IMR-90 (cell line): ENCODE measurements around the gene CSNK2B. TPM values are rescaled to one million over a fixed set of nuclear protein-coding genes. Genes with fewer than 3 reads are reported as not detected.

Source experiments
- ATAC-seq: fragments of 200-7000 bp; cut with Tn5 transposase; 2 replicates; pipeline ENCODE4 v1.9.1; 2020; ENCODE audit warnings: low read depth, mild to moderate bottlenecking, moderate library complexity
- BruUV-seq: library from RNA; stranded (reverse); fragments of 400-500 nt; replicated peaks from 2 replicates; lab custom pipeline; 2021; lab: Mats Ljungman, UMichigan
- CTCF ChIA-PET: fragments of 300-600 bp; formaldehyde crosslinking; extraction: SDS; loops from one replicate; lab custom pipeline; 2021; ENCODE audit warnings: antibody characterized with exemption; lab: Yijun Ruan, JAX
- POLR2A ChIA-PET: fragments of 300-600 bp; sonication (Branson Sonifier 250); formaldehyde crosslinking; loops from one replicate; lab custom pipeline; 2022; ENCODE audit warnings: antibody characterized with exemption; ENCODE audit not compliant: unreplicated experiment; lab: Charles Lee
- DNase-seq: peaks from one replicate; pipeline ENCODE4 v3.0.0; 2013
- H2AFZ ChIP-seq: replicated peaks from 2 replicates; pipeline ENCODE3; 2013; ENCODE audit warnings: low read length, mild to moderate bottlenecking; ENCODE audit not compliant: poor library complexity
- H2AK5ac ChIP-seq: 2 replicates; pipeline ENCODE4 v1.6.1; 2013; ENCODE audit warnings: low read depth, low read length, inconsistent platforms
- H2AK9ac ChIP-seq: replicated peaks from 2 replicates; pipeline ENCODE3; 2013; ENCODE audit warnings: mild to moderate bottlenecking, low read depth, low read length, moderate library complexity; ENCODE audit not compliant: poor library complexity
- H2BK120ac ChIP-seq: 2 replicates; pipeline ENCODE4 v1.6.1; 2013; ENCODE audit warnings: low read depth, low read length, inconsistent platforms
- H2BK15ac ChIP-seq: 3 replicates; pipeline ENCODE4 v1.6.1; 2013; ENCODE audit warnings: low read depth, low read length, inconsistent platforms
- H2BK20ac ChIP-seq: 2 replicates; pipeline ENCODE4 v1.6.1; 2013; ENCODE audit warnings: low read depth, mild to moderate bottlenecking, inconsistent platforms, low read length, moderate library complexity
- H2BK5ac ChIP-seq: 2 replicates; pipeline ENCODE4 v1.6.1; 2013; ENCODE audit warnings: mild to moderate bottlenecking, low read depth, low read length, inconsistent platforms; ENCODE audit not compliant: poor library complexity, severe bottlenecking
- H3K14ac ChIP-seq: replicated peaks from 2 replicates; pipeline ENCODE4 v1.6.1; 2013; ENCODE audit warnings: low read depth, low read length, inconsistent platforms
- H3K18ac ChIP-seq: 2 replicates; pipeline ENCODE4 v1.6.1; 2013; ENCODE audit warnings: low read depth, low read length, control low read depth
- H3K23ac ChIP-seq: 2 replicates; pipeline ENCODE4 v1.6.1; 2013; ENCODE audit warnings: low read depth, low read length, inconsistent platforms
- H3K27ac ChIP-seq: 2 replicates; pipeline ENCODE4 v1.5.1; 2013; ENCODE audit warnings: mild to moderate bottlenecking, control low read depth, low read length; ENCODE audit not compliant: insufficient read depth
- H3K27me3 ChIP-seq: 2 replicates; pipeline ENCODE4 v1.6.1; 2013; ENCODE audit warnings: low read length; ENCODE audit not compliant: control insufficient read depth, insufficient read depth
- H3K36me3 ChIP-seq: 2 replicates; pipeline ENCODE4 v1.6.1; 2013; ENCODE audit warnings: low read length, mixed read lengths; ENCODE audit not compliant: control insufficient read depth, insufficient read depth
- H3K4ac ChIP-seq: 2 replicates; pipeline ENCODE4 v1.6.1; 2013; ENCODE audit warnings: low read depth, low read length, inconsistent platforms
- H3K4me1 ChIP-seq: 2 replicates; pipeline ENCODE4 v1.6.1; 2013; ENCODE audit warnings: low read length, mixed read lengths; ENCODE audit not compliant: control insufficient read depth, insufficient read depth
- H3K4me2 ChIP-seq: 2 replicates; pipeline ENCODE4 v1.6.1; 2013; ENCODE audit warnings: low read depth, mild to moderate bottlenecking, control low read depth, low read length, moderate library complexity
- H3K4me3 ChIP-seq: 2 replicates; pipeline ENCODE4 v1.5.1; 2013; ENCODE audit warnings: low read depth, mild to moderate bottlenecking, control low read depth, low read length, moderate library complexity; ENCODE audit not compliant: insufficient read depth
- H3K56ac ChIP-seq: 2 replicates; pipeline ENCODE4 v1.6.1; 2013; ENCODE audit warnings: low read length, inconsistent platforms; ENCODE audit not compliant: insufficient read depth; ENCODE audit errors: extremely low read depth
- H3K79me1 ChIP-seq, 2 experiments: 2 replicates each; pipeline ENCODE4 v1.6.1; 2013; ENCODE audit warnings: low read length in 2 of 2, inconsistent platforms in 1 of 2, low read depth in 1 of 2
- H3K9ac ChIP-seq: 2 replicates; pipeline ENCODE4 v1.6.1; 2013; ENCODE audit warnings: low read depth, low read length, control low read depth
- H3K9me1 ChIP-seq: 2 replicates; pipeline ENCODE4 v1.6.1; 2013; ENCODE audit warnings: low read length, inconsistent platforms; ENCODE audit not compliant: insufficient read depth
- H3K9me3 ChIP-seq: 2 replicates; pipeline ENCODE4 v1.6.1; 2013; ENCODE audit warnings: low read length; ENCODE audit not compliant: control insufficient read depth, insufficient read depth
- H4K20me1 ChIP-seq: 2 replicates; pipeline ENCODE4 v1.6.1; 2013; ENCODE audit warnings: low read length, inconsistent platforms; ENCODE audit not compliant: insufficient read depth
- H4K5ac ChIP-seq: 2 replicates; pipeline ENCODE4 v1.6.1; 2013; ENCODE audit warnings: mild to moderate bottlenecking, low read depth, low read length, control low read depth
- H4K8ac ChIP-seq, 2 experiments: 2 replicates each; pipeline ENCODE4 v1.6.1; 2013; ENCODE audit warnings: low read depth in 2 of 2, low read length in 2 of 2, control low read depth in 1 of 2, inconsistent platforms in 1 of 2
- H4K91ac ChIP-seq: 2 replicates; pipeline ENCODE4 v1.6.1; 2013; ENCODE audit warnings: low read depth, low read length, inconsistent platforms; ENCODE audit not compliant: insufficient read depth
- BHLHE40 ChIP-seq: fragments of 150-350 bp; IDR thresholded peaks from 2 replicates; pipeline ENCODE4 v1.6.1; 2016; ENCODE audit warnings: mild to moderate bottlenecking, low read depth, low read length
- CEBPB ChIP-seq: IDR thresholded peaks from 2 replicates; pipeline ENCODE4 v1.6.1; 2012; ENCODE audit warnings: low read depth, low read length, improper control_type of control experiment
- CHD1 ChIP-seq: IDR thresholded peaks from 2 replicates; pipeline ENCODE4 v1.6.1; 2012; ENCODE audit warnings: low read depth, low read length, improper control_type of control experiment
- MAFK ChIP-seq: IDR thresholded peaks from 2 replicates; pipeline ENCODE4 v1.6.1; 2012; ENCODE audit warnings: low read depth, low read length, improper control_type of control experiment
- MAZ ChIP-seq: IDR thresholded peaks from 2 replicates; pipeline ENCODE4 v1.6.1; 2012; ENCODE audit warnings: low read depth, mild to moderate bottlenecking, low read length, improper control_type of control experiment, moderate library complexity, borderline replicate concordance
- MXI1 ChIP-seq: IDR thresholded peaks from 2 replicates; pipeline ENCODE4 v1.6.1; 2012; ENCODE audit warnings: low read depth, mild to moderate bottlenecking, low read length, moderate library complexity, borderline replicate concordance
- NFE2L2 ChIP-seq: fragments of 150-350 bp; IDR thresholded peaks from 2 replicates; pipeline ENCODE4 v1.6.1; 2016; ENCODE audit warnings: low read depth, mild to moderate bottlenecking, low read length
- POLR2A ChIP-seq: IDR thresholded peaks from 2 replicates; pipeline ENCODE4 v1.6.1; 2012; ENCODE audit warnings: mild to moderate bottlenecking, low read depth, low read length
- RCOR1 ChIP-seq: IDR thresholded peaks from 2 replicates; pipeline ENCODE4 v1.6.1; 2012; ENCODE audit warnings: mild to moderate bottlenecking, low read length, improper control_type of control experiment; ENCODE audit not compliant: insufficient replicate concordance
- RFX5 ChIP-seq: IDR thresholded peaks from 2 replicates; pipeline ENCODE4 v1.8.0; 2012; ENCODE audit warnings: low read depth, mild to moderate bottlenecking, low read length, moderate library complexity
- SMC3 ChIP-seq: fragments of 150-350 bp; IDR thresholded peaks from 2 replicates; pipeline ENCODE4 v1.6.1; 2016; ENCODE audit warnings: low read depth, mild to moderate bottlenecking, antibody characterized with exemption, low read length, moderate library complexity
- WGBS, 2 experiments: methylation state at CpG; one replicate each; pipeline versions ENCODE4 v1.1.5 to v1.1.7; 2013; ENCODE audit warnings: missing lambda C conversion rate in 2 of 2; ENCODE audit not compliant: insufficient read length in 1 of 2; ENCODE audit errors: extremely low coverage in 2 of 2; 5-methylcytosine and 5-hydroxymethylcytosine counted together
- dilution Hi-C: fragments of 300-500 bp; cut with HindIII; formaldehyde crosslinking; loops from one replicate; pipeline ENCODE4 v1.14.3; 2018; ENCODE audit warnings: low sequenced_read_pairs; ENCODE audit not compliant: unreplicated experiment
- in situ Hi-C: fragments of 300-500 bp; cut with MboI; formaldehyde crosslinking; loops from 3 replicates; pipeline ENCODE4 v1.14.3; 2019; ENCODE audit warnings: low sequenced_read_pairs, inconsistent platforms, mixed read lengths
- intact Hi-C: fragments of 100-400 bp; cut with micrococcal nuclease; formaldehyde crosslinking; loops from 2 replicates; pipeline ENCODE4 v1.10.0; 2022
- polyA plus RNA-seq, 3 experiments: library from polyadenylated mRNA; depleted of rRNA; stranded (reverse); fragments of >200 nt; gene quantifications; 2 replicates each; pipeline ENCODE4 v1.2.3, GENCODE V29; 2012; ENCODE audit warnings: low replicate concordance in 1 of 3
- total RNA-seq: library from RNA; depleted of rRNA; stranded (reverse); fragments of >200 nt; gene quantifications from 2 replicates; pipeline ENCODE4 v1.2.3, GENCODE V29; 2012
- TF ChIP-seq, protein P1 (sequence below): conservative IDR thresholded peaks from 2 replicates; pipeline ENCODE4 v1.5.1; 2012; ENCODE audit warnings: mild to moderate bottlenecking, low read depth, low read length, improper control_type of control experiment
- TF ChIP-seq, protein P2 (sequence below): fragments of 150-350 bp; IDR thresholded peaks from 2 replicates; pipeline ENCODE4 v1.6.1; 2016; ENCODE audit warnings: low read depth, mild to moderate bottlenecking, low read length, moderate library complexity, borderline replicate concordance
- TF ChIP-seq, protein P3 (sequence below): fragments of 150-350 bp; IDR thresholded peaks from 2 replicates; pipeline ENCODE4 v1.6.1; 2017; ENCODE audit warnings: mild to moderate bottlenecking, antibody characterized with exemption, low read length, low read depth

Gene CSNK2B
- total and polyA plus RNA-seq, 2 of the 4 experiments (the other 2 are of a cell fraction) = 194 to 240 TPM

DNA sequence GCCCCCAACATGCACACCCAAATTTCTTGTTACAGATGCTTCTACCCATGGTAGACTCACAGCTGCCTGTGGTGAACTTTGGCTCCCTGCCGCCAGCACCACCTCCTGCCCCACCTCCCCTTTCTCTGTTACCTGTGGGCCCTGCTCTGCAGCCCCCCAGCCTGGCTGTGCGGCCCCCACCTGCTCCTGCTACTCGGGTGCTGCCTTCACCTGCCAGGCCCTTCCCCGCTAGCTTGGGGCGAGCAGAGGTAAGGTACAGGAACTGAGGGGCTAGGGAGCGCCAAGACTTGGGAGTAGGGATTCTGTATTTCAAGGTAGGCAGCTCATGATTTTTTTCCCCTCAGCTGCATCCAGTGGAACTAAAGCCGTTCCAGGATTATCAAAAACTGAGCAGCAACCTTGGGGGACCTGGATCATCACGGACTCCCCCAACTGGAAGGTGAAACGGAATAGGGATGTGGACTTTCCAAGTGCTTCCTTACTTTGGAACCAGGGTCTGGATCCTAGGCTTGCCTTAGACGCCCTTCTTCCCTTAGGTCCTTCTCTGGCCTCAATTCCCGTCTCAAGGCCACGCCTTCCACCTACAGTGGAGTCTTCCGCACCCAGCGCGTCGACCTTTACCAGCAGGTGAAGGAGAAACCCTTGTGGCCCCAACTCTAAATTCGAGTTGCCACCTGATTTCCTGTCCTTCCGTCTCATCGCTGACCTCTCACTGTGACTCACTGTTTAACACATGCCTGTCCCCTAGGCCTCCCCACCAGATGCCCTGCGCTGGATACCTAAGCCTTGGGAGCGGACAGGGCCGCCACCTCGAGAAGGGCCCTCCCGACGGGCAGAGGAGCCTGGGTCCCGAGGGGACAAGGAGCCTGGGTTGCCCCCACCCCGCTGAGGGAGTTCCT lies 28.9 kb upstream of the CSNK2B start:
- Histone ChIP-seq H3K9me1 (no peaks in the 10 kb centered on the region), H2BK5ac (no peak overlapping the region), H2BK20ac (no peak overlapping the region), H3K9me3 (no peaks in the 10 kb centered on the region), H2BK120ac (no peak overlapping the region), H2BK15ac (no peak overlapping the region), H4K8ac (no peak overlapping the region), H4K91ac (no peak overlapping the region), H2AFZ (no peak overlapping the region), H3K23ac (no peak overlapping the region), H3K4me3 (no peak overlapping the region), H3K18ac (no peak overlapping the region), H2AK5ac (no peak overlapping the region), H3K4ac (no peak overlapping the region), H4K20me1 (peaks cover 28% of the 10 kb centered on the region), H3K9ac (no peak overlapping the region), H3K79me1 (peaks cover 29 to 31% of the 10 kb centered on the region in 2 experiments), H3K4me2 (no peak overlapping the region), H3K36me3 (peaks cover 86% of the 10 kb centered on the region), H3K27me3 (no peaks in the 10 kb centered on the region), H4K5ac (no peak overlapping the region), H3K14ac (no peak overlapping the region), H3K4me1 (no peaks in the 10 kb centered on the region; the same call in 1 of the 2 replicates), H3K56ac (no peak overlapping the region), H3K27ac (no peak overlapping the region), H2AK9ac (no peak overlapping the region)
- dilution Hi-C loops = no loop called here
- in situ Hi-C loops = no loop called here
- WGBS, 2 experiments = 90% methylated on average over 8 of the region's 27 CpGs; no CpG with 5 or more reads in 1 of the 2 experiments
- POLR2A ChIA-PET = no interaction called here
- DNase-seq (no peak), ATAC-seq (no peak)
- intact Hi-C loops = no loop called here
- CTCF ChIA-PET = interaction anchor here (0.8 to 1.5 kb wide), 2 partner anchors 15 to 86 kb away, joined by 3 to 4 read pairs; no protein-coding TSS in a partner anchor
- BruUV-seq = TSS peak; percentile 61
- TF ChIP-seq RFX5 = no peak
- TF ChIP-seq SMC3 = no peak
- no peak for TF ChIP-seq POLR2A
- TF ChIP-seq, protein P1, sequence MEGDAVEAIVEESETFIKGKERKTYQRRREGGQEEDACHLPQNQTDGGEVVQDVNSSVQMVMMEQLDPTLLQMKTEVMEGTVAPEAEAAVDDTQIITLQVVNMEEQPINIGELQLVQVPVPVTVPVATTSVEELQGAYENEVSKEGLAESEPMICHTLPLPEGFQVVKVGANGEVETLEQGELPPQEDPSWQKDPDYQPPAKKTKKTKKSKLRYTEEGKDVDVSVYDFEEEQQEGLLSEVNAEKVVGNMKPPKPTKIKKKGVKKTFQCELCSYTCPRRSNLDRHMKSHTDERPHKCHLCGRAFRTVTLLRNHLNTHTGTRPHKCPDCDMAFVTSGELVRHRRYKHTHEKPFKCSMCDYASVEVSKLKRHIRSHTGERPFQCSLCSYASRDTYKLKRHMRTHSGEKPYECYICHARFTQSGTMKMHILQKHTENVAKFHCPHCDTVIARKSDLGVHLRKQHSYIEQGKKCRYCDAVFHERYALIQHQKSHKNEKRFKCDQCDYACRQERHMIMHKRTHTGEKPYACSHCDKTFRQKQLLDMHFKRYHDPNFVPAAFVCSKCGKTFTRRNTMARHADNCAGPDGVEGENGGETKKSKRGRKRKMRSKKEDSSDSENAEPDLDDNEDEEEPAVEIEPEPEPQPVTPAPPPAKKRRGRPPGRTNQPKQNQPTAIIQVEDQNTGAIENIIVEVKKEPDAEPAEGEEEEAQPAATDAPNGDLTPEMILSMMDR = no peak
- no peak for TF ChIP-seq RCOR1
- no peak for TF ChIP-seq BHLHE40
- TF ChIP-seq NFE2L2 = no peak
- TF ChIP-seq MAFK = no peak
- TF ChIP-seq, protein P2, sequence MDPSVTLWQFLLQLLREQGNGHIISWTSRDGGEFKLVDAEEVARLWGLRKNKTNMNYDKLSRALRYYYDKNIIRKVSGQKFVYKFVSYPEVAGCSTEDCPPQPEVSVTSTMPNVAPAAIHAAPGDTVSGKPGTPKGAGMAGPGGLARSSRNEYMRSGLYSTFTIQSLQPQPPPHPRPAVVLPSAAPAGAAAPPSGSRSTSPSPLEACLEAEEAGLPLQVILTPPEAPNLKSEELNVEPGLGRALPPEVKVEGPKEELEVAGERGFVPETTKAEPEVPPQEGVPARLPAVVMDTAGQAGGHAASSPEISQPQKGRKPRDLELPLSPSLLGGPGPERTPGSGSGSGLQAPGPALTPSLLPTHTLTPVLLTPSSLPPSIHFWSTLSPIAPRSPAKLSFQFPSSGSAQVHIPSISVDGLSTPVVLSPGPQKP = no peak
- TF ChIP-seq CHD1 = no peak
- TF ChIP-seq, protein P3, sequence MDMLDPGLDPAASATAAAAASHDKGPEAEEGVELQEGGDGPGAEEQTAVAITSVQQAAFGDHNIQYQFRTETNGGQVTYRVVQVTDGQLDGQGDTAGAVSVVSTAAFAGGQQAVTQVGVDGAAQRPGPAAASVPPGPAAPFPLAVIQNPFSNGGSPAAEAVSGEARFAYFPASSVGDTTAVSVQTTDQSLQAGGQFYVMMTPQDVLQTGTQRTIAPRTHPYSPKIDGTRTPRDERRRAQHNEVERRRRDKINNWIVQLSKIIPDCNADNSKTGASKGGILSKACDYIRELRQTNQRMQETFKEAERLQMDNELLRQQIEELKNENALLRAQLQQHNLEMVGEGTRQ = no peak
- TF ChIP-seq MXI1 = no peak
- TF ChIP-seq MAZ = no peak
- no peak for TF ChIP-seq CEBPB
